CD14-positive monocyte (primary cell): ENCODE results near the gene NAXE. TPM values are rescaled to one million over a fixed set of nuclear protein-coding genes. Genes with fewer than 3 reads are reported as not detected.

ENCODE experiments used
- DNase-seq, 3 donors: peaks; one replicate each; pipeline ENCODE4 v3.0.0-alpha.2; 2011 to 2022
- H2AFZ ChIP-seq: 2 replicates; pipeline ENCODE4 v1.6.0; 2012; ENCODE audit warnings: mild to moderate bottlenecking, low read depth, low read length, inconsistent platforms; ENCODE audit not compliant: insufficient read depth, poor library complexity, severe bottlenecking
- H3K27ac ChIP-seq, 2 donors: 1 replicate in 1 of 2; 2 replicates in 1 of 2; pipeline ENCODE4 v1.5.1; 2012 to 2013; ENCODE audit warnings: low read length in 2 of 2, control low read depth in 1 of 2, inconsistent platforms in 1 of 2, low read depth in 1 of 2, mild to moderate bottlenecking in 1 of 2
- H3K27me3 ChIP-seq, 2 donors: one replicate each; pipeline versions ENCODE4 v1.6.0 to v1.6.1; 2011 to 2013; ENCODE audit warnings: low read length in 2 of 2; ENCODE audit not compliant: control insufficient read depth in 2 of 2, insufficient read depth in 2 of 2
- H3K36me3 ChIP-seq, 2 donors: replicated peaks in 1 of 2; 1 replicate in 1 of 2; 2 replicates in 1 of 2; pipeline versions ENCODE4 v1.5.1 to v1.6.1; 2012 to 2013; ENCODE audit warnings: low read length in 2 of 2, control low read depth in 1 of 2, inconsistent platforms in 1 of 2, mild to moderate bottlenecking in 1 of 2; ENCODE audit not compliant: insufficient read depth in 2 of 2, control insufficient read depth in 1 of 2
- H3K4me1 ChIP-seq, 2 donors: 1 replicate in 1 of 2; 2 replicates in 1 of 2; pipeline versions ENCODE4 v1.5.1 to v1.6.1; 2012 to 2013; ENCODE audit warnings: low read length in 2 of 2, control low read depth in 1 of 2, inconsistent platforms in 1 of 2, mild to moderate bottlenecking in 1 of 2, moderate library complexity in 1 of 2; ENCODE audit not compliant: insufficient read depth in 2 of 2, control insufficient read depth in 1 of 2
- H3K4me2 ChIP-seq: replicated peaks from 2 replicates; pipeline ENCODE3; 2012; ENCODE audit warnings: low read length, moderate library complexity, mild to moderate bottlenecking; ENCODE audit not compliant: poor library complexity, severe bottlenecking; ENCODE audit errors: extremely low read depth
- H3K4me3 ChIP-seq, 3 experiments: fragments of 200-600 bp in 1 of 3; sonication (generic) in 1 of 3; replicated peaks in 1 of 3; 1 replicate in 2 of 3; 2 replicates in 1 of 3; pipeline ENCODE4 v1.5.1; 2011 to 2013; ENCODE audit warnings: low read length in 3 of 3, mild to moderate bottlenecking in 3 of 3, control low read depth in 2 of 3, low read depth in 2 of 3, inconsistent platforms in 1 of 3, moderate library complexity in 1 of 3
- H3K79me2 ChIP-seq: 2 replicates; pipeline ENCODE4 v1.6.0; 2012; ENCODE audit warnings: mild to moderate bottlenecking, control low read depth, inconsistent platforms, low read length, moderate library complexity; ENCODE audit not compliant: insufficient read depth
- H3K9ac ChIP-seq: 2 replicates; pipeline ENCODE4 v1.6.0; 2017; ENCODE audit warnings: low read length, mild to moderate bottlenecking; ENCODE audit not compliant: insufficient read depth, poor library complexity, severe bottlenecking
- H3K9me3 ChIP-seq, 2 donors: replicated peaks in 1 of 2; 1 replicate in 1 of 2; 2 replicates in 1 of 2; pipeline versions ENCODE4 v1.5.1 to v1.6.1; 2012 to 2013; ENCODE audit warnings: low read length in 2 of 2, control low read depth in 1 of 2; ENCODE audit not compliant: control insufficient read depth in 1 of 2, insufficient read depth in 1 of 2
- H4K20me1 ChIP-seq: 2 replicates; pipeline ENCODE4 v1.6.0; 2012; ENCODE audit warnings: mild to moderate bottlenecking, low read length, control low read depth, moderate library complexity; ENCODE audit not compliant: insufficient read depth
- H3K27ac Mint-ChIP-seq, 7 donors: one replicate each; pipeline ENCODE4 v1.8.0; 2020; ENCODE audit warnings: mild to moderate bottlenecking in 7 of 7, mixed read lengths in 7 of 7, moderate library complexity in 6 of 7, inconsistent platforms in 2 of 7
- H3K27me3 Mint-ChIP-seq, 3 donors: one replicate each; pipeline ENCODE4 v1.8.0; 2021 to 2022; ENCODE audit warnings: low read depth in 3 of 3, mild to moderate bottlenecking in 3 of 3, mixed read lengths in 3 of 3, moderate library complexity in 3 of 3, inconsistent platforms in 1 of 3
- H3K36me3 Mint-ChIP-seq, 2 donors: one replicate each; pipeline ENCODE4 v1.8.0; 2020; ENCODE audit warnings: mixed read lengths in 2 of 2, inconsistent platforms in 1 of 2, mild to moderate bottlenecking in 1 of 2
- H3K4me1 Mint-ChIP-seq: one replicate; pipeline ENCODE4 v1.8.0; 2020; ENCODE audit warnings: mild to moderate bottlenecking, mixed read lengths
- H3K4me3 Mint-ChIP-seq, 2 donors: one replicate each; pipeline ENCODE4 v1.8.0; 2020; ENCODE audit warnings: mild to moderate bottlenecking in 2 of 2, mixed read lengths in 2 of 2, moderate library complexity in 1 of 2
- H3K9me3 Mint-ChIP-seq, 7 donors: one replicate each; pipeline ENCODE4 v1.8.0; 2020 to 2022; ENCODE audit warnings: mixed read lengths in 7 of 7, mild to moderate bottlenecking in 6 of 7, moderate library complexity in 6 of 7, inconsistent platforms in 2 of 7
- WGBS: methylation state at CpG from one replicate; pipeline ENCODE4 v1.1.5; 2013; ENCODE audit warnings: missing lambda C conversion rate; ENCODE audit not compliant: insufficient coverage; 5-methylcytosine and 5-hydroxymethylcytosine counted together
- intact Hi-C, 2 donors: fragments of 100-400 bp; cut with micrococcal nuclease; formaldehyde crosslinking; loops; one replicate each; pipeline versions ENCODE4 v1.15.0 to v1.15.1; 2023
- polyA plus RNA-seq, 3 donors: library from polyadenylated mRNA; depleted of rRNA in 1 of 3; unstranded in 2 of 3; stranded (reverse) in 1 of 3; fragments of 300-500 nt in 2 of 3; fragments of >200 nt in 1 of 3; fragmentation: Illumina TruSeq in 2 of 3; gene quantifications; 1 replicate in 2 of 3; 2 replicates in 1 of 3; pipeline ENCODE4 v1.2.3, GENCODE V29; 2012 to 2021
- TF ChIP-seq, protein P1 (sequence below): fragments of 200-600 bp; IDR thresholded peaks from one replicate; pipeline ENCODE4 v1.8.0; 2022; ENCODE audit warnings: antibody characterized with exemption, mild to moderate bottlenecking

NAXE gene
- polyA plus RNA-seq, 3 donors = 23.7 to 81.7 (median 54.9) TPM

DNA sequence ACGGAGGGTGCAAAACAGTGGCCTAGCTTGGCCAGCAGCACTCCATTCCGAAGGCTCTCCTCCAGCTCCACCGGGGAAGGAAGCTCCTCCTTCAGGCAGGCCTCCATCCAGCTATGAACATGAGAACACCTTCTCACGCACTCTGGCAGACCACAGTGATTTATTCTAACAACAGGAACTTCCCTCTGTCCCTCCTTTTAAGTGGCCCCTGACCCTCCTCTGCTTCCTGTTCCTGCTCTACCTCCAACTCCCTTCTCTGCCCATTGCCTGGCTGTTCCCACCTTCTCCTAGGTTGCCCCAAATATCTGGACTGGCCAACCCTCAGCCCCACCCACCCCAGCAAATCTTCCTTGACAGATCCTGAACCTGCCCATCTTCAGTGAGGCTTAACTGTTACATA, 25.1 kb upstream of the NAXE start:
- no peaks in the 10 kb centered on the region for H4K20me1 ChIP-seq
- DNase-seq = no peak
- H3K79me2 ChIP-seq = peaks cover 21% of the 10 kb centered on the region
- no peaks in the 10 kb centered on the region for H3K27me3 ChIP-seq
- Mint-ChIP-seq H3K27me3 (peaks cover 0 to 3% (median 3%) of the 10 kb centered on the region in 3 donors), H3K36me3 (peaks cover 38 to 63% of the 10 kb centered on the region in 2 donors), H3K27ac (peak overlapping the region in 4 of 7 donors; percentile 4 to 42 (median 22)), H3K9me3 (peaks cover 0 to 1% (median 0%) of the 10 kb centered on the region in 7 donors), H3K4me1 (peaks cover 13% of the 10 kb centered on the region), H3K4me3 (no peak overlapping the region)
- intact Hi-C loops = loop anchor here in 1 of 2 donors (5.0 kb wide), 1 partner anchor 39 kb away; no protein-coding TSS in a partner anchor
- no peak overlapping the region for H3K27ac ChIP-seq
- no peak overlapping the region for H3K4me3 ChIP-seq
- H3K36me3 ChIP-seq = peaks cover 24 to 69% of the 10 kb centered on the region in 2 donors
- peaks cover 8 to 10% of the 10 kb centered on the region in 2 donors for H3K4me1 ChIP-seq
- H2AFZ ChIP-seq = no peak overlapping the region
- WGBS = 92% methylated on average over 4 of the region's 4 CpGs
- no peak overlapping the region for H3K4me2 ChIP-seq
- no peaks in the 10 kb centered on the region for H3K9me3 ChIP-seq
- no peak overlapping the region for H3K9ac ChIP-seq
- TF ChIP-seq, protein P1, sequence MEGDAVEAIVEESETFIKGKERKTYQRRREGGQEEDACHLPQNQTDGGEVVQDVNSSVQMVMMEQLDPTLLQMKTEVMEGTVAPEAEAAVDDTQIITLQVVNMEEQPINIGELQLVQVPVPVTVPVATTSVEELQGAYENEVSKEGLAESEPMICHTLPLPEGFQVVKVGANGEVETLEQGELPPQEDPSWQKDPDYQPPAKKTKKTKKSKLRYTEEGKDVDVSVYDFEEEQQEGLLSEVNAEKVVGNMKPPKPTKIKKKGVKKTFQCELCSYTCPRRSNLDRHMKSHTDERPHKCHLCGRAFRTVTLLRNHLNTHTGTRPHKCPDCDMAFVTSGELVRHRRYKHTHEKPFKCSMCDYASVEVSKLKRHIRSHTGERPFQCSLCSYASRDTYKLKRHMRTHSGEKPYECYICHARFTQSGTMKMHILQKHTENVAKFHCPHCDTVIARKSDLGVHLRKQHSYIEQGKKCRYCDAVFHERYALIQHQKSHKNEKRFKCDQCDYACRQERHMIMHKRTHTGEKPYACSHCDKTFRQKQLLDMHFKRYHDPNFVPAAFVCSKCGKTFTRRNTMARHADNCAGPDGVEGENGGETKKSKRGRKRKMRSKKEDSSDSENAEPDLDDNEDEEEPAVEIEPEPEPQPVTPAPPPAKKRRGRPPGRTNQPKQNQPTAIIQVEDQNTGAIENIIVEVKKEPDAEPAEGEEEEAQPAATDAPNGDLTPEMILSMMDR = no peak

GRCh38 chr1:156571261-156571852, 20.2 kb upstream of the NAXE start:
- intact Hi-C loops = loop anchor here in 1 of 2 donors (5.0 kb wide), 1 partner anchor 79 kb away; no protein-coding TSS in a partner anchor
- H3K4me3 Mint-ChIP-seq = peak overlapping the region in 1 of 2 donors; percentile 82
- no peak for DNase-seq
- Histone ChIP-seq H4K20me1 (no peaks in the 10 kb centered on the region), H3K4me2 (peak overlapping the region; percentile 99), H3K4me1 (peaks cover 22 to 24% of the 10 kb centered on the region in 2 donors), H2AFZ (peak overlapping the region; percentile 68), H3K79me2 (peaks cover 32% of the 10 kb centered on the region), H3K9me3 (no peaks in the 10 kb centered on the region), H3K36me3 (peaks cover 0 to 20% of the 10 kb centered on the region in 2 donors), H3K27me3 (no peaks in the 10 kb centered on the region), H3K27ac (no peak overlapping the region), H3K9ac (no peak overlapping the region), H3K4me3 (peak overlapping the region in 1 of 3 experiments; percentile 77)
- H3K27me3 Mint-ChIP-seq = peaks cover 2 to 7% (median 6%) of the 10 kb centered on the region in 3 donors
- TF ChIP-seq, protein P1 = no peak
- no peak overlapping the region for H3K27ac Mint-ChIP-seq
- H3K4me1 Mint-ChIP-seq = peaks cover 29% of the 10 kb centered on the region
- H3K9me3 Mint-ChIP-seq = peaks cover 0 to 1% (median 0%) of the 10 kb centered on the region in 7 donors
- H3K36me3 Mint-ChIP-seq = peaks cover 22 to 25% of the 10 kb centered on the region in 2 donors
- no CpG with 5 or more reads among the region's 4 CpGs for WGBS
